Measurements from ENCODE around the gene FBXO2. TPM values are rescaled to one million over a fixed set of nuclear protein-coding genes. Genes with fewer than 3 reads are reported as not detected.
A peak's percentile ranks its signal among the peaks of the same experiment; 100 is the strongest.

The FBXO2 gene
- total RNA-seq, result 2.2 and 3.5 TPM in 2 replicates

DNA sequence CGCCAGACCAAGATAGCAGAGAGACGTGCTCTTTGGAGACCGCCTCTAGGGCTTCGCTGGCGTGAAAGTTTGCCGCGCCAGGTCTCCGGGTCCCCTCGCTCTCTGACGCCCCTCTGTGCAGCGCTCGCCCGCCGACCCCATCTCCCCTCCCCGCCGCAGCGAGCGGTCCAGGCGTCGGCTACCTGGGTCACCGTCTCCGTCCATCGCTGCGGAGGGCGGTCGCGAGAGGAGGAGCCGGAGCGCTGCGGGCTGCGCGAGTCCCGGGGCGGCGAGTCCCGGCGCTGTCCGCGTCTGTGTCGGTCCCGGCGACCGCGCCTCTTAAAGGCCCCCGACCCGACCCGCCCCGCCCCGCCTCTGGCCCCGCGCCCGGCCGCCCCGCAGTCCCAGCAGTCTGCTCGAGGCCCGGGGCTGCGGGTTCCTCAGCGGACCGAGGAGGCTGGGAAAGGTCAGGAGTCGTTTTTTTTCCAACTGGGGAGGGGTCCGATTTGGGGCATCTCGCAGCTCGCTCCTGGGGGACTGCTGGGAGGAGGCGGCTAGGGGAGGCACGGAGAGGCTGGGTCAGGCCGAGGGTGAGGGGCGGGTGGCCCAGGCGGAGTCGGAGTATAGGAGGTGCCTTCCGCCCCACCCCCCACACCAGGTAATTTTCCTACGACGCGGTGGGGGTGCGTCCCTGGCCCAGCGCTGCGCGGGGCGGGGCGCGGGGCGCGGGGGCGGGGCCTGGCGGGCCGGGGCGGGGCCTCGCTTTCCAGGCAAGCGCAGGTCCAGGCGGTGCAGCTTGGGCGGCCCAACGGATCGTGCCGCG is at the start of gene FBXO2, which contains the start of gene FBXO44:
FBXO2 (minus strand) TSS at position 293 of the 802 bp plus-strand sequence; CDS start at position 204, 89 bp downstream.
FBXO44 (plus strand) TSS at position 741 of the 802 bp plus-strand sequence. CDS start 959 bp downstream, outside the sequence.
- peak in 1 of 2 donors; percentile 60 for DNase-seq (ENCODE audit: low read depth in 2 of 2)

GRCh38 chr1:11703357-11704193 is 49.3 kb upstream of the FBXO2 start:
- no peak for DNase-seq (ENCODE audit: low read depth in 2 of 2)

GRCh38 chr1:11701981-11702803 is 48.0 kb upstream of the FBXO2 start:
- no peak for DNase-seq (ENCODE audit: low read depth in 2 of 2)

GRCh38 chr1:11701551-11701961 is 47.3 kb upstream of the FBXO2 start:
- DNase-seq (ENCODE audit: low read depth in 2 of 2), result no peak

GRCh38 chr1:11700601-11701467 is 46.6 kb upstream of the FBXO2 start:
- DNase-seq (ENCODE audit: low read depth in 2 of 2), result no peak

DNA sequence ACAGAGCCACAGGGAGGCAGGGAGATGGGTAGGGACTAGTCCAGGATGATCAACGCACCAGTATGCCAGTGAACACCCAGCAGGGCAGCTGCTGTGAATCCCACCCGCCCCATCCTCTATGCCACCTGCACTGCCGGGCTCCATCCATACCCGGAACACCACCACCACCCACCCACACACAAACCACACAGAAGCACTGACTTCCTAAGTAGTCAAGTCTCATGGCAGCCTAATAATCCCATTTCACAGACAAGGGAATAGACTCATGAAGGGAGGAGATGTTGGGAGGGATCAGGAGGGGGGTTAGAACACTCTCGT is 43.6 kb upstream of the FBXO2 start:
- DNase-seq (ENCODE audit: low read depth in 2 of 2), result no peak

- no peak for DNase-seq (ENCODE audit: low read depth in 2 of 2)
Observed at GRCh38 chr1:11697188-11697892, 43.1 kb upstream of the FBXO2 start.

DNA sequence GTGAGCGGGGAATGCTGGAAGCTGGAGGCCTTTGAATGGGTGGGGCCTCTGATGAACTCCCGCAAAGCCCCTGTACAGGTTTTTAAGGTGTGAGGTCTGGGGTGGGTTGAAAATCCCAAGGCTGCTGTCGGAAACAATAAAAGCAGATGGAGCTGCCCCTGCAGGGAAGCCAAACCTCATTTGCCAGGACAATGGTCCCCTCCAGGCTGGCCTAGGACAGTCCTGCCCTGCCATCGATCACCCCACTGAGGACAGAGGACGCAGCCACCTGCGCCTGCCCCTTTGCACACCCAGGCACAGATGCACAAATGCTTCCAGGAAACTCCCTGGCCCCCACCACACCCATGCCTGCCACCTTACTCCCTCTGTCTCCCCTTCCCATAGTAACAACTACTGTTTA is 41.6 kb upstream of the FBXO2 start:
- DNase-seq (ENCODE audit: low read depth in 2 of 2), result no peak

GRCh38 chr1:11693917-11694316 is 39.7 kb upstream of the FBXO2 start:
- DNase-seq (ENCODE audit: low read depth in 2 of 2), result no peak

DNA sequence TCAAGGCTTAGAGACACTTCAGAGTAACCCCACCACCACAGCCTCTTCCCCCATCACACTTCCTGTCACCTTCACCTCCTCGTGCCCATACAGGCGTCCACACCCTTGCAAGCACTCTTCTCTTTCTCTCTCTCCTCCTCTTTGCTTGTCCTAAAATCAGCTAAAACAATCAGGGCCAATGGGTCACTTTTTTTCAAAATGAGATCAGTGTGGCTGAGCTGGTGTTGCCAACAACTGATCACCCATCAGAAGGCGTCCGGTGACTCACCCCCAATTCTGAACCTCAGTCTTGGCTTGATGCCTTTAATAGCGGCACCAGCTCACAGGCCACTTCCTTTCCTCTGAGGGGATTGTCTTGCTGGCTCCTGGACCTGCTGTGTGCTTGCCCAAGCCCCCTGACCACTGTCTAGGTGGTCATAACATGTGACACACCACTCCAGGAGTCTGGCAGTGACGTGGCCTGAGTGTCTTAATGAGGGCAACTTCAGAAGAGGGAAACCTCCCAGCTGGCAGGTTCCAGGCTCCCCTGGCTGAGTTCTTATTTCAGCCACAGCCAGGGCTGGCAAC is 38.9 kb upstream of the FBXO2 start:
- peak; percentile 36 to 86 for DNase-seq (ENCODE audit: low read depth in 2 of 2)

DNA sequence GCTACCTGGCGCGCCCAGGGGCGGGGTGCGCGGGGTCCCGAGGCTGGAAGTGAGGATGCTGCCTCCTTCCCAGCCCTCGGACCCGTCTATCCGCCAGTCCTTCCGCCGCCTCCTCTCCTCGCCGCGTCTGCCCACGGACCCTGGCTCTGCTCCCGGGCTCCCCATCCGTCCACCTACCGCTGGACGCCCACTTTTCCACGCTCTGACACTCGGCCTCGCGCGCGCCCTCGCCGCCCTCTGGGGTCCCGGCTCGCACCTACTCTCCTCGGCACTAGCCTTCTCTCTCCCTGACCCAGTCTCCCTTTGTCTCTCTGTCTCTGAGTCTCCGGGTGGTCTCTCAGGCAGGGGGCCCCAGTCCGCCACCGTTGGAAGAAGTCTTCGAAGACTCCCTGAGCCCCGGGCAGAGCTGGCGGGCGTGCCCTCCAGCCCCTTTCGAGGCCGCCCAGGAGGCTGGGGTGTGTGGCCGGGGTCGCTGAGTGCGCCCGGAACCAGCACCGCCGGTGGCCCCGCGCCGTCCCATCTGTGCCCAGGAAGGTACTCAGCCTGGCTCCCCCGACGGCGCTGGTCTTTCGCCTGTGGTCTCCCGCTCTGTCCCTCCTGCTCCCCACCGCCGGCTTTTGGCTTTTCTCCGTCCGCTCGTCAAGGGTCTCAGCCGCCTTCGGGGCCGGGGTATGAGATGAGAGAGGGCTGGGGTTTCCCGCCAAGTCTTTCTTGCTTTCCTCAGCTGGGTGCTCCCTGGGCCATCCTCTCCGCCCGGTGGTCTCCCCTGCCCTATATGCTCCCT is 37.9 kb upstream of the FBXO2 start:
- DNase-seq (ENCODE audit: low read depth in 2 of 2), result no peak

- peak in 1 of 2 donors; percentile 17 for DNase-seq (ENCODE audit: low read depth in 2 of 2)
Observed at GRCh38 chr1:11691302-11691914, 37.2 kb upstream of the FBXO2 start, which contains the start of gene DRAXIN. Gene DRAXIN (plus strand): TSS chr1:11691710. CDS start chr1:11706259, 14,549 bp downstream.

- DNase-seq (ENCODE audit: low read depth in 2 of 2), result no peak
Observed at GRCh38 chr1:11690397-11691301, 36.4 kb upstream of the FBXO2 start.

GRCh38 chr1:11688506-11688905 is 34.3 kb upstream of the FBXO2 start:
- no peak for DNase-seq (ENCODE audit: low read depth in 2 of 2)

DNA sequence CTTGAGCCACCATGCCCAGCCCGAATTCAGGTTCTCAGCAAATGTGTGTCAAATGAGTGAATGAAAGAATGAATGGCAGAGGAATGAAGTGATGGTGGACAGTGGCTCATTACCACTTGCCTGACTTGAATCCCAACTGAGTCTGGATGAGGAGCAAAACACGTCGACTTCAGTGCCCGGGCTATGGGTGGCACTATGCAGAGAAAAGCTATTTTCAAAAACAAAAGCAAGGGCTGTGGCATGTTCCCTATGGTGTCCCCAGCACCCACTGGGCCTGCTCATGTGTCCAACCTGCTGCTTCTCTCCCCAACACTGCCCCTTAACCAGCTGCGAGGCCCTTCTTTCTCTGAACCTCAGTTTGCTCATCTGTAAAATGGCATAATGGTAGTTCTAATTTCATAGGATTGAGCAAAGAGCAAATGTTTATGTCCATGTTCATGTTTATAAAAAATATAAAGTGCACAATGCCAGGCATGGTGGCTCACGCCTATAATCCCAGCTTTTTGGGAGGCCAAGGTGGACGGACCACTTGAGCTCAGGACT is 31.1 kb upstream of the FBXO2 start:
- DNase-seq (ENCODE audit: low read depth in 2 of 2), result no peak

GRCh38 chr1:11684070-11684469 is 29.8 kb upstream of the FBXO2 start:
- no peak for DNase-seq (ENCODE audit: low read depth in 2 of 2)

DNA sequence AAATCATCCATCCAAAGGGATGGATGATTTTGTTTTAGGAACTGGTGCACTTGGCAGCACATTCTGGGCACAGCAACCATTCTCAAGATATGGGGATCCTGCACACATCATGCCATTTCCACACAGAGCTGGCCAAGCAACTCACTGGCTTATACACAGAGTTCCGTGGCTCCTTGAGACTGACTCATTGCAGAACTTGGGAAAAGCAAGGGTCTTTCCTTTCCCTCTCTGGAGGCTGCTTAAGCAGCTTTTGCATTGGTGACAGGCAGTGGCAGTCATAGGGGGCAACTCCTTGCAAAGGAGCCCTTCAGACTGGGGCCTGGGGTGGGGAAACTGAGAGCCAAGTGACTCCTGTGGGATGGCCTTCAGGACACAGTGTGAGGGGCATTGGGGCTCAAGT is 28.6 kb upstream of the FBXO2 start:
- no peak for DNase-seq (ENCODE audit: low read depth in 2 of 2)

All from lung microvascular endothelial cell (primary cell).